Measurements from ENCODE around the gene SPATA20. TPM values are rescaled to one million over a fixed set of nuclear protein-coding genes. Genes with fewer than 3 reads are reported as not detected.
A peak's percentile ranks its signal among the peaks of the same experiment; 100 is the strongest.

Gene SPATA20
- total RNA-seq, 1 experiment from 2014 or later: 33.2 TPM

GRCh38 chr17:50535407-50535806, 11.6 kb upstream of the SPATA20 start:
- BruUV-seq (replicated peaks): no TSS peak
- no peak for DNase-seq
- Mint-ChIP-seq H3K9me3 (ENCODE audit: low read depth, unreplicated experiment) (no peaks in the 10 kb centered on the region), H3K4me1 (ENCODE audit: low read depth, unreplicated experiment) (peaks cover 55% of the 10 kb centered on the region), H3K36me3 (ENCODE audit: insufficient read depth, unreplicated experiment) (peaks cover 58% of the 10 kb centered on the region), H3K4me3 (ENCODE audit: low read depth, unreplicated experiment) (peak overlapping the region; percentile 85), H3K27me3 (ENCODE audit: unreplicated experiment) (no peaks in the 10 kb centered on the region), H3K27ac (ENCODE audit: unreplicated experiment) (no peak overlapping the region)
- CTCF ChIA-PET: no interaction called here
- TF ChIP-seq CTCF (IDR thresholded peaks at IDR 0.05; ENCODE audit: unreplicated experiment): no peak
- intact Hi-C loops (cut with micrococcal nuclease; ENCODE audit: unreplicated experiment): no loop called here

DNA sequence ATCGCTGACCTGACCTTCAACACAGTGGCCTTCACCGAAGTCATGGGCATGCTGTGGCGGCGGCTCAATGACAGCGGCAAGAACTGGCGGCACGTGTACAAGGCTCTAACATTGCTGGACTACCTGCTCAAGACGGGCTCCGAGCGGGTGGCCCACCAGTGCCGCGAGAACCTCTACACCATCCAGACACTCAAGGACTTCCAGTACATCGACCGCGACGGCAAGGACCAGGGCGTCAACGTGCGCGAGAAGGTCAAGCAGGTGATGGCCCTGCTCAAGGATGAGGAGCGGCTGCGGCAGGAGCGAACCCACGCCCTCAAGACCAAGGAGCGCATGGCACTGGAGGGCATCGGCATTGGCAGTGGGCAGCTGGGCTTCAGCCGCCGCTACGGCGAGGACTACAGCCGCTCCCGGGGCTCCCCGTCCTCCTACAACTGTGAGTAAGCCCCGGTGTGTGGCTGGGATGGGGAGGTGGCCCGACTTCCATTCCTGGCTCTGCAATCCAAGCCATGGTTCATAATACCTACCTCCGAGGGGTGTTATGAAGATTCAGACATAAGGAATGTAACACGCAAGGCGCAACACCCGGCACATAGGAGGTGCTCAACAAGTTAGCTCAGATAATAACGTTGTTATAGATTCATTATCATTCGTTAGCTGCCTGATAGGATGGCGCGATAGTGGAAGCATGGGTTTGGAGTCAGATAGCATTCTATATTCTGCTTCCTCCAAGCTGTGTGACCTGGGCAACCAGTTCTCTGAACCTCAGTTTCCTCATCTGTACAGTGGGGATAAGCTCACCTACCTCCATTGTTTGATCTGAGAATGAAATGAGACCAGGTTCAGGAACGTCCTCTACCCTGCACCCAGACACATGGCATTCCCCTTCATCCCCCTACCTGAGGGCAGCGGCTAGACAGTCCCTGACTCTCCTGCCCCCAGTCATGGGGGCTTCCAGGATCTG, 10.0 kb upstream of the SPATA20 start:
- no TSS peak for BruUV-seq (replicated peaks)
- no peak overlapping the region for H3K27ac Mint-ChIP-seq (ENCODE audit: unreplicated experiment)
- H3K36me3 Mint-ChIP-seq (ENCODE audit: insufficient read depth, unreplicated experiment): peaks cover 68% of the 10 kb centered on the region
- no peak for TF ChIP-seq CTCF (IDR thresholded peaks at IDR 0.05; ENCODE audit: unreplicated experiment)
- intact Hi-C loops (cut with micrococcal nuclease; ENCODE audit: unreplicated experiment): no loop called here
- CTCF ChIA-PET: interaction anchor here (0.6 to 0.7 kb wide), 2 partner anchors 115 to 231 kb away, joined by 3 read pairs; no protein-coding TSS in a partner anchor
- no peak overlapping the region for H3K4me3 Mint-ChIP-seq (ENCODE audit: low read depth, unreplicated experiment)
- no peaks in the 10 kb centered on the region for H3K27me3 Mint-ChIP-seq (ENCODE audit: unreplicated experiment)
- H3K4me1 Mint-ChIP-seq (ENCODE audit: low read depth, unreplicated experiment): peaks cover 50% of the 10 kb centered on the region
- H3K9me3 Mint-ChIP-seq (ENCODE audit: low read depth, unreplicated experiment): no peaks in the 10 kb centered on the region
- DNase-seq: no peak

DNA sequence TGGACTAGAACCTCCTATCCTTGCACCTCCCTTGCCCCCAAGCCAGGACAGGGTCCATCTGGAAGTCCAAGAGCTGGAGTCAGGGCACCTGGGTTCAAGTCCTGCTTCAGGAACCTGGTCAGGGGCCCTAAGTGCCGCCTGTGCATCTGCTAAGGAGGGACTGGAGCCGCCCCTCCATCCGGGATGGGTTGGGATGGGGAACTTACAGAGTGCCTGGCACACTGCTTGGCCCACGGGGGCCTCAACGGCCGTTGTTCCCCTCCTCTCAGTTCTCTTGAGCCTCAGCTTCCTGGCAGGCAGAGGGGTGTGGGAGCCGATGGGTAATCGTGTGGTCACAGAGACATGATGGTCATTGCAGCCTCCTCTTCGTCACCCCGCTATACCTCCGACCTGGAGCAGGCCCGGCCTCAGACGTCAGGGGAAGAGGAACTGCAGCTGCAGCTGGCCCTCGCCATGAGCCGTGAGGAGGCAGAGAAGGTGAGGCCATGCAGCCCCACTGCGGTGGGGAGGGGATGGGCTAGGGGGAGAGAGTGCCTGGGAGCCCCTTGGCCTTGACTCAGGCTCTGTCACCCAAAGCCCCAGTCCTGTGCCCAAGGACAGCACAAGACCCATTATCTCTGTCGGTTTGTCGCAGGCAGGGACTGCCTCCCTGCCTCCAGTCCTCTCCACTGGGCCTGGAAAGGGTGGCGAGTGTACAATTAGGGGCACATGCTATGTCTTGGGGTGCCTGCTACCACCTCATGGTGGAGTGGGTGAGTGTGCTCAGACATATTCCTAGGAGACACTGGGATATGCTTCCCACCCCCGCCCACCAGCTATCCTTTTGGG, 9.0 kb upstream of the SPATA20 start:
- Mint-ChIP-seq H3K4me3 (ENCODE audit: low read depth, unreplicated experiment) (no peak overlapping the region), H3K4me1 (ENCODE audit: low read depth, unreplicated experiment) (peaks cover 53% of the 10 kb centered on the region), H3K9me3 (ENCODE audit: low read depth, unreplicated experiment) (no peaks in the 10 kb centered on the region), H3K27ac (ENCODE audit: unreplicated experiment) (no peak overlapping the region), H3K27me3 (ENCODE audit: unreplicated experiment) (no peaks in the 10 kb centered on the region), H3K36me3 (ENCODE audit: insufficient read depth, unreplicated experiment) (peaks cover 68% of the 10 kb centered on the region)
- no peak for TF ChIP-seq CTCF (IDR thresholded peaks at IDR 0.05; ENCODE audit: unreplicated experiment)
- no peak for DNase-seq
- BruUV-seq (replicated peaks): no TSS peak
- CTCF ChIA-PET: interaction anchor here (0.6 to 0.7 kb wide), 3 partner anchors 116 to 1164 kb away, joined by 3 read pairs; no protein-coding TSS in a partner anchor
- intact Hi-C loops (cut with micrococcal nuclease; ENCODE audit: unreplicated experiment): no loop called here

DNA sequence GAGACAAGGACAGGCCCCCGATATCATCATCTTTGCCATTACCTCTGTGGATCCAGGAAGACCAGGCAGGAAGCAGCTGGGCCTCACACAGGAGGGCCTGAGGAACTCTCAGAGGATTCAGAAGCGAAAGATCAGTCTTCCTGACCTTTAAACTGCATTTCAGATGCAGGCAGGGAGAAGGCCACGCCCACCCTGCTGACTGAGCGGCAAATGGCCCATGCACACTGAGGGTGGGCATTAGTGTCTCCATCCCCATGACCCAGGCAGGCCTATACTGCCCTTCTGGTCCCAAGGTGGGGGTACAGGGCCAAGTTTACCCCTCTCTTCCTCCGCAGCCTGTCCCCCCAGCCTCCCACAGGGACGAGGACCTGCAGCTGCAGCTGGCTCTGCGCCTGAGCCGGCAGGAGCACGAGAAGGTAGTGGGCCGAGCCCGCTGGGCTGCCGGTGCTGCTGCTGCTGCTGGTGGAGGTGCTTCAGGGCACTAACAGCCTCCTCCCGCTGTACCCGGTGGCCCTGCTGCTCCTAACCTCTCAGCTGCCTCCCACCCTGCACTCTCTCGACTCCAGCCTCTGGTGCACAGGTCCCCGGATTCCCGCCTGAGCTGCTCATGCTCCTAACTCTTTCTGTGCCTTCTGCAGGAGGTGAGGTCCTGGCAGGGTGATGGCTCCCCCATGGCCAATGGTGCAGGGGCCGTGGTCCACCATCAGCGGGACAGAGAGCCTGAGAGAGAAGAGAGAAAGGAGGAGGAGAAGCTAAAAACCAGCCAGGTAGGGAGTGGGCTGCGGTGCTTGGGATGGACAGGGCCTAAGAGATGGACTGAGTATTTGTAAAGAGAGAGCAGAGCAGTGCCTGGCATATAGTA, 8.2 kb upstream of the SPATA20 start:
- BruUV-seq (replicated peaks): no TSS peak

More for the DNA sequence above, 8.2 kb upstream of the SPATA20 start:
- Mint-ChIP-seq H3K36me3 (ENCODE audit: insufficient read depth, unreplicated experiment) (peaks cover 63% of the 10 kb centered on the region), H3K27me3 (ENCODE audit: unreplicated experiment) (no peaks in the 10 kb centered on the region), H3K4me3 (ENCODE audit: low read depth, unreplicated experiment) (no peak overlapping the region), H3K9me3 (ENCODE audit: low read depth, unreplicated experiment) (no peaks in the 10 kb centered on the region), H3K4me1 (ENCODE audit: low read depth, unreplicated experiment) (peaks cover 55% of the 10 kb centered on the region), H3K27ac (ENCODE audit: unreplicated experiment) (no peak overlapping the region)
- CTCF ChIA-PET: interaction anchor here (0.6 kb wide), 2 partner anchors 175 to 1165 kb away, joined by 3 read pairs; no protein-coding TSS in a partner anchor
- intact Hi-C loops (cut with micrococcal nuclease; ENCODE audit: unreplicated experiment): no loop called here
- no peak for TF ChIP-seq CTCF (IDR thresholded peaks at IDR 0.05; ENCODE audit: unreplicated experiment)
- DNase-seq: no peak
